Measurements from ENCODE around the gene PNPLA8.

Gene PNPLA8

DNA sequence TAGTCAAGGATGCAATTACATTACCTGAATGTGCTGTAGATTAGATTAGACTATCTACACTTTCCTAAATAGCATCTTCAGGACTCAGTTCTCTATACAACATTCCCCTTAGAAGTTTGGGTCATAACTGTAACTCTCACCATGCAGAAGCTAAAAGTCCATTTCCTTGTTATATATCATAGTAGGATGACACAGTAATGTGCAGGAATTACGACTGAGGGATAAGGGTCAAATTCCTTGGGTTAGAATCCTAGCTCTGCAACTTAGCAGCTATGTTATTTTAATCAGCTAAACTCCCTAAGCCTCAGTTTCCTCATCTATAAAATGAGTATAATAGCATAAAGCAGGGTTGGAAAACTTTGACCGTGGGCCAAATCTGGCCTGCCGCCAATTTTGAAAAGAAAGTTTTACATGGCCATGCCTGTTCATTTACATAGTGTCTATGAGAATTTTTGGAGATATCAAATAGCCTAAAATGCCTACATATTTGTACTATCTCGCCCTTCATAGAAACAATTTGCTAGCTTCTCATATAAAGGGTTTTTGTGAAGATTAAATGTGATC is 84.5 kb downstream of the PNPLA8 start:
- DNase-seq: no peak

DNA sequence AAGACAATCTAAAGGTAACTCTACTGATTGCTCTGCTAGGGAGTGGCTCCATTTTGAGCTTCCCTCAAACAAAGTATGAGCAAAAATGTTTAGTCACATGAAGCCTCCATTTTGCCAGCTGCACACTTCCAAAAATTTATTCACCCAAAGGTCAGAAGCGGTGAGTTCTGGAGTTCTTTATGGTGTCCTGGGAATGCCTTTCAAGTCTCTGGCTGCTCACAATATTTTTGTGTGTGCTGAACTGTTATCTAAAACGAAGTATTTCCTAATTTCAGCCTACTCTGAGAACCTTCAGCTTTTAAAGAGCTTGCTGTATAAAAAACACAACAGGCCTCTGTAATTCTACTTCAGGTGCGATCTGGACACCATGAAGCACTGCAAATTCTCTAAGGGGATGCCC is 85.3 kb downstream of the PNPLA8 start:
- no peak for DNase-seq

DNA sequence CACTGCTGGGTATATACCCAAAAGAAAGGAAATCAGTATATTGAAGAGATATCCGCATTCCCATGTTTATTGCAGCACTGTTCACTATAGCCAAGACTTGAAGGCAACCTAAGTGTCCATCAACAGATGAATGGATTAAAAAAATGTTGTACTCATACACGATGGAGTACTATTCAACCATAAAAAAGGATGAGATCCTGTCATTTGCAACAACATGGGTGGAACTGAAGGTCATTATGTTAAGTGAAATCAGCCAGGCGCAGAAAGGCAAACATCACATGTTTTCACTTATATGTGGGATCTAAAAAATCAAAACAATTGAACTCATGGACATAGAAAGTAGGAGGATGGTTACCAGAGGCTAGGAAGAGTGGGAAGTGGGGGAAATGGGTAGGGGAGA is 89.0 kb downstream of the PNPLA8 start:
- DNase-seq: no peak

DNA sequence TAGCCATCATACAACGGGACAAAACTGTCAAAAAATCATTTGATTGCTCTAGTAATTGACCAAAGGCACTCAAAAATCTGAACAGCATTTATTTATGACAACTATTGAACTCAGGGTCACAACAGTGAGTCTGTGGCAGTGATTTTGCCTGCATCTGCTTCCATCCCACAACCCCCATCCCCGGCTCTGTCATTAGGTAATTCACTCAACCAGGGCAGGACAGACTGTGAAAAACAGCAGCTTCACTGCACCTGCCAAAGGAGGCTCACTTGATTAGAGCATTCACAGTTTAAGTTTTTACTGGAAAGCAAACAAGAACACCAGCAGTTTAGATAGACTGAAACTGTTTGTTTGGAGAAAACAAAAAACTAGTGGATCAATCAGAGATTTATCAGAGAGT is 91.9 kb downstream of the PNPLA8 start:
- no peak for DNase-seq

DNA sequence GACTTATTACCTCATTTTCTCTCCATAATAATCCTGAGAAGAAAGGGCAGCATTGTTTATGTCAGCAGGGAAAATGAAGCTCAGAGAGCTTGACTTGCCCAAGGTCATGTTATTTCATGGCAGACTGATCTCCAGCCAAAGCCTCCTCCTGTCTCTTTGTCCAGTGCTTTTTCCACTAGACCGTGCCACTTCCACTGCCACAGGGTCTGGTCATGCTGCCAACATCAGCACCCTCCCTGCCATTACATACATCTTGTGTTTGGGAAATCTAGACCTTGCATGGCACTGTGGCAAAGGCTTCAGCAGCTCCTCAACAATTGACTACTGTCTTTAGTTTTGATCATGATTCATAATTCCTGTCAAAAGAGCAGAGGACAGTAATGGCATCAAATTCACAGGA is 94.8 kb downstream of the PNPLA8 start:
- DNase-seq: no peak

DNA sequence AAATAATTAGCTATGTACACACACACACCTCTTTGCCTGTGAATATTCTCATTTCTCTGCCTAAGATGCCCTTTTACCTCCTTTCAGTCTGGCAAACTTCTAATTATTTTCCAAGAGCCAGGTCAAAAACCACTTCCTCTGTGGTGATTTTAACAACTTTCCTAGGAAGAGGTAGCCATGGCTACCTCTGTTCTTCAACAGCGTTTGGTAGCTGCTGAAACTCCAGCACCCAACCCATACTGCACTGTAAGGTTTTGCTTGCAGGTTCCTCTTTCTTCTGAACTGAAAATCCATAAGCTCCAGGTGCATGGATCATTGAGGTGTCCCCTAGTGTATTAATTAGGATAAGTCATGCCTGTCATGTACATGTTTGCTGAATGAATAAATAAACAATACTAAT is 95.3 kb downstream of the PNPLA8 start:
- DNase-seq: no peak

DNA sequence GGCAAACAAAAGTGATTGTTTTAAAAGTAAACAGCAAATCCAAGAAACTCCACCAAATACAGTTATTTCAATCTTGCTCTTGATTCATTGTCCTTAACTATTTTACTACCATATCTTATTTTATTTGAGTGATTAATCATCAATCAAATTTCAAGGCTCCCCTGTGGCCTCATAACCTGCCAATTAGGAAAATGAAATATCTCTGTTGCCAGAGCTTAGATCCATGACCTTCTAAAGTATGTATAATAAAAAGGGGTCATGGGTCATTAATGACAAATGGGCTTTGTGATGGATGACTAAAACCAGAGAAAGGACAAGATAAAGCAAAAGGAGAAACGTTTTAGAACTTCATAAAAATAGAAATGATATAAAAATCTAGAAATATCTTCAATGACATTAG is 98.2 kb downstream of the PNPLA8 start:
- no peak for DNase-seq

DNA sequence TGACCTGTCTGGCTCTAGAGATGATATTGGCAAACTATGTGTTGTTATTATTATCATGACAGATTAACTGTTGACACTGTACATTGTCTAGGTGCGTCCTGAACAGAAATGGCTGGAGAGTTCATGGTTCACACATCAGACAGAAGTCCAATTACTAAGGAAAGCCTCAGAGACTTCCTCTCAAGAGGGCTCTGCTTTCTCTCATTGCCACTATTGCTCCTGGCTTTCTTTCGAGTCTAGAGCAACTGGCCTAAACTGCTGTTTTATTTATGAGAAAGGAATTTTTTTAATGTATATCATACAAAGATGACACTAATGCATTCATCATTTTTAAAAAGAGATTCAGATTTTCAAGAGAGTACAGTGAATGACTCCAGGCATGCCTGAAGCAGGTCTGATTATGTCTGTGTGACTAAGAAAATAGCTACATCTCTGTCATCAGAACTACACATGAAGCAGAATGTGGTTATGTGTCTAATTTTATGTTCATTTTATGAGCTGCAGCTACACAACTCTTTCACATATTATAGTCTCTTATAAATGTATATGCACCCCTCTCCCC is 100.1 kb downstream of the PNPLA8 start:
- no peak for DNase-seq

DNA sequence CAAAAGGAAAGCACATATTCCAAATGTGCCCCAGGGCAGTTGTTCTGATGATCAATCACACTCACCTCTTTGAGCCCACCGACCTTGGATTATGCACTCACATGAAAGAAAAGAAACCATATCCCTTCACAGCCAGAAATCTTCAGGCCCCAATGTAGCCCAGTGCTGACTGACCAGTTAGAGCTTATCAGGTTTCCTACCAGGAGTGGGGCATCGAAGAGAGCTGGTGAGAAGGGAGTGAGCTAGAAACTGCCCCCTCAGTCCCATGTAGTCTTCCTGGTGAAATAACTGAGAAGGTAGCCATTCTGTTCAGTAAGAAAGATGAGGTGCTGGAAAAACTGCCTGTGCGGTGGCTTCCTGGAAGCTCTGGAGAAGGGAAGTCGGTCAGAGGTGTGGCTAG is 101.9 kb downstream of the PNPLA8 start:
- no peak for DNase-seq

DNA sequence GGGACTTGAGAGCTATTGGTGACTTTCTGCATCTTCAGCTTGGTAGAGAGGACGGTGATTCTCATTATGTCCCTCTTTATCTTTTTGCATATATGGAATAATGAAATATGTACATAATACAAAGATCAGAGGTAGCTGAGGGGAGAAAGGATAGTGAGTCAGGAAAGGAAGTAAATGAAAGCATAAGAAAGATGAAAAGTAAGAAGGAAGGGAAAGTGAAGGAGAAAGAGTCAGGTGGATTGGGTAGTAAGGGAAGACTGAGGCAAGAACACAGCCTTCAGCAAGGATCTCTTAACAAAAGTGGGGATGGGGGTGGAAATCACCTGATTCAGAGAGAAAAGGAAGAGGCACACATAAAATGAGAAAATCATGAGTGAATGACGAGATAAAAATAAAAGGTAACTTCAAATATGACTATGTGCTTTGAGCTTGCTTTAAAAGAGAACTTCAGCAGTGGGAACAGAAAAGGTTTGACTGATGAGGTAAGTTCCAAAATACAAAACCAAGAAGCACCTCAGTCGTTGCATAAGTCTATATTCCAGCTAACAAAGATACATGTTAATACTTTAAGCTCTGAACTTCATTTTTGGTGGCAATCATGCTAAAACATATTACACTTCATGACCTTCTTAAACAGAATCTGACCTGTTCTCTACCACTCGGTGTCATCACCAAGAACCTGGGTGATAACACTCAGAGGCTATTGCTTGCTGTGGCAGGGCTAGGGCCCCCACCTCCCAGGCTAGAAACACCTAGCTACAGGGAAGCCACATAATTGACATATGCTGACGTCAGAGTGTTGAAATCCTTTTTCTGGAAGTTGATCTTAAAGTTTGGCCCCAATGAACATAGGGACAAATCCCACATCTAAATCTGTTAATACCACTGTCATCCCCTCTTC is 102.6 kb downstream of the PNPLA8 start:
- no peak for DNase-seq

DNA sequence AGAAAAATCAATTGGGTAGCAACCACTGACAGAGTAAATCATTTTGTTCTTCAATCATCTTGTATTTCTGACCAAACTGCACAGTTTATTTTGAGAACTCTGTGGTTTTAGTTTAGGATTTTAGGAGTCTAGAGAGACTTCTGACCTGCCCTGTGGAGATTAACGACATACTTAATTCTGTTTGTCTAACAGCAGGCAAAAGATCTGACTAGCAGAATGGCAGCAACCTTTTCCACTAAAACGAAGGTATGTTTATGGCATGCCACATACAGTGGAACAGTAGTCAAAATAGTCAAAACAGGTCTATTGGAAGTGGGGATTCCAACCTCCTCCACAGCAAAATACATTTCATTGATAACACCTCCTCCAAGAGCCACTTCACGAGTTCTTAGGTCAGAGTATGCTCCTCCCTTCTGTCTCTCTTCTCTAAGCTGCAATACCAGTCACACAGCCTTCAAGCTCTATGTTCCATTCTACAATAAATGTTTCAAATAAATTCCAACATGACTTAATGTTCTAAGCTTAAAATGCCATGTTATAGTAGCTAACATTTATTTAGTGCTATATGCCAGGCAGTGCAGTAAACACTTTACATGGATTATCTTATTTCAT is 104.1 kb downstream of the PNPLA8 start:
- DNase-seq: no peak
